Measurements from ENCODE around the gene CASP14.

GRCh38 chr19:15087182-15087581 lies 37.9 kb downstream of the CASP14 start:
- TF ChIP-seq CTCF (IDR thresholded peaks at IDR 0.05) (no peak), POLR2A (IDR thresholded peaks at IDR 0.05) (no peak)

Data from right lobe of liver (tissue), 4 donors.